HG03565 (cell line): ENCODE measurements around the gene EMILIN3.
"Not testable (repeated sequence)": the region's sequence is repeated elsewhere in the genome, so short reads cannot be mapped to it uniquely, and the experiment has no call there.

Source experiments
- ATAC-seq: cut with Tn5 transposase; IDR thresholded peaks from one replicate; pipeline ENCODE4 v1.9.1; 2021; ENCODE audit warnings: mild to moderate bottlenecking, moderate library complexity; ENCODE audit not compliant: unreplicated experiment

The EMILIN3 gene

DNA sequence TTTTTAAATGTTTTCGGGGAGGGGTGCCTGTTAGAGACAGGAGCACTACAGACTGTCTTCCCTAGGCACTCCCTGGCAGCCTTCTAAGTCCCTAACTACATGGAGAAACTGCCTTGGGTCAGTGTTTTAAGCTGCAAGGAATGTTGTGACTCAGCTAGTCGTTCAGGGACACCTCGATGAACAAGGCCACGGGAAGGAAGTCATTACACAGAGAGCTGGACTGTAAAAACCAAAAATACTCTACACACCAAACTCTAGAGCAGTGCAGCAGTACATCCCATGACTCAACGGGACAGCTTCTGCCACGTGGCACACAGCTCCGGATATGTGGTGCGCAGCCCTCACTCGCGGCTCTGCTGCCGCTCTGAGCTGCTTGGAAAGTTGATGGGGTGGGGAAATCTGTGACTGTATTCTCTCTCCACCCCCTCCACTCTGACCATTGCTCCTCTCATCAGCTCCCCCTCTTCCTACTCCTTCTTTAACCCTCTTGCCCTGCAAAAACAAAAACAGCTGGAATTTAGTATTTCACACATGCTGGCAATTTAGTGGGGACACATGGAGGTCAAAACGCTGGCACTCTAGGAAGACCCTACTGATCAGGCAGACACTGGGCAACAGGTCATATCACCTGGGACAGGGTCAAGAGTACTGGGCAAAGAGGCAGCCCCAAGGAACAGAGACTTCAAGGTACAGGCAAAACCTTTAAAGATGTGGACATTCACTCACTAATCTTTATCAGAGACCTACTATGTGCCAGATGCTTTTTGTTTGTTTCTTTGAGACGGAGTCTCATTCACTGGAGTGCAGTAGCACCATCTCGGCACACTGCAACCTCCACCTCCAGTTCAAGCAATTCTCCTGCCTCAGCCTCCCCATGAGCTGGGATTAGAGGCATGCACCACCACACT, 36.9 kb downstream of the EMILIN3 start:
- ATAC-seq: peak; percentile 85

- no peak for ATAC-seq
These were observed 39.4 kb downstream of the EMILIN3 start for GRCh38 chr20:41327178-41327577.

DNA sequence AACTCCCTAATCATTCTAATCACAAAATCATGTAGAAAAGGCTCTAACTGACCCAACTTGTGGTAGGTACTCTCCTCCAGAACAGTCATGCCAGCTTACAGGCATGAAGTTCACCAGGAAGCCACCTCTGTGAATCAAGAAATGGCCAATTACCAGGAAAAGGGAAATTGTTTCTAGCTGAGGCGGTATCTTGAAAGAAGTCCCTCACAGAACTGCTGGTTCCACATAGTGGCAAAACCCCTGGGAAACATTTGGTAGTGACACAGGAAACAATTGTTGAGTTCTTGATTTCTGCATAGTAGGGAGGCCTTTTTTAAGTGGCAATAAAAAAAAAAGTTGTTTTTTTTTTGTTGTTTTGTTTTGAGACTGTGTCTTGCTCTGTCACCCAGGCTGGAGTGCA, 45.6 kb downstream of the EMILIN3 start:
- no peak for ATAC-seq

DNA sequence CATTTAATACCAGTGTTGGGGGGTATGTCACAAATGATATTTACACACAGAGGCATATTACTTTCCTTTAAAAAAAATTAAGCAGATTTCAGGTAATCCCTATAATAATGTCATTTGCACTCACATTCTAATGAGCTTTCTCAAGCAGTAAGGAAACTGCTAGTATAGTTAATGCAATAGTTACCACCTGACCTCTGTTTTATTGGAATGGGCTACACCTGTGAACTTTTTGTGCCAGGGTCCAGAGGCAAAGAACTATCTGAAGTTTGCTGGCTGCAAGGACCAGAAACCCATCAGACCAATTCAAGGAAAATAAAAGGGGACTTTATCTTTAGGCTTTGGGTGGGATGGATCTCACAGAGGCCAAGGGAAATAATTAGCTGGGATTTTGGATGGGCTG, 46.2 kb downstream of the EMILIN3 start:
- no peak for ATAC-seq

DNA sequence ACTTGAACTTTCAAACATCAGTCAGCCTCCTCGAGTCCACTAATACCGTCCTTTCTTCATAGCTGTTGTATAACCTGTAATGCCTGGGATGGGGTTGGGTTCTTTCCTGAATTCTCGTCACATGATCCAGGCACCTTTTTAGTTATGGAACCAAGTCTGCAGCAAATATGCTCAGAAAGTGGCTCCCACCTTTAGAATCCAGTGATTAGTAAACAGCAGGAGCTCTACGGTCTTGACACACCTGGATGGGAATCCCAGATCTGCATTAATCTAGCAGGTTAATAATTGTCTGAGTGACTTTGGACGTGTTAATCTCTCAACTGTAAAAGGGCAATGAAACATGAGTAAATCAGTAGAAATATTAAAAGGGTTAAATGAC, 48.4 kb downstream of the EMILIN3 start:
- no peak for ATAC-seq

GRCh38 chr20:41317546-41318270, 48.9 kb downstream of the EMILIN3 start, which contains the start of gene ZHX3:
ZHX3 (minus strand) TSS chr20:41317731; CDS start chr20:41204916, 112,815 bp downstream.
- ATAC-seq: peak; percentile 93

DNA sequence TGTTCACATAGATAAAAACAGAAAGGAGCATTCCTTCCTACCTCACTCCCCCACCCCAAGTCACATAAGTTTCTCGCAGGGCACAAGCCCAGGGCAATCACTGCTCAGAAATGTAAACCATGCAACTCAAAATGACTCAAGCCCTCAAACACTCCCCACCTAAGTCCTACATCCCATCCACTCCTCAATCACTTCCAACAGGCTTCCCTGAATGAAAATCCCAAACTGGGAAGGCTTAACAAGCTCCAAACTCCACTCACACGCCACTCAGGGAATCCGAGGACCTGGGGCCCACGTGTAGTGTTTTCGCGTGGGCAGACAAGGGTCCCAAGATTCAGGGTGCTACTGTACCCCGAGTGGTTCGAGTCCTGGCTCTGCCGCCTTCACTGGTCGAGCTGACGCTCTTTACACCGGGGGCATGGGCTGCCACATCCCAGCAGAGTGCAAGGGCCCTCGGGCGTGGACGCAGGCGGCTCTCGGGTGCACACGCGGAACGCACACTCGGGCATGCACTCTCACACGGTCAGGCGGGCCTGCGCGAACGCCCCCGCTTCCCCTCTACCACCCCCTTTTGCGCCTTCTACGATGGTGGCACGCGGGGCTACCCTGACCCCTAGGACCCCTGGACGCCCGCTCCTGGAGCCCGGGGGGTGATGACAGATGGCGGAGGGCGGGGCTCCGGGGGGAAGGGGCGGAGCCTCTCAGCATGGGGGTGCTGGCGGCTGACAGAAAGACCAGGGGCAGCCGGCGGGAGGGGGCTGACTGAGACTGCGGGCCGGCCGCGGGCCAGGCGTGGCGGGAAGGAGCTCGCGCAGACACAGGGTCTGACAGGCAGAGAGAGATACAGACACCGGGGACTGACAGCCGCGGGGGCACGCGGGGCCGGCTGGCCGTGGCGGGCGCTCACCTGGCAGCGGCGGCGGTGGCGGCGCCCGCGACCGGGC, 49.7 kb downstream of the EMILIN3 start:
- peak; percentile 23 for ATAC-seq

DNA sequence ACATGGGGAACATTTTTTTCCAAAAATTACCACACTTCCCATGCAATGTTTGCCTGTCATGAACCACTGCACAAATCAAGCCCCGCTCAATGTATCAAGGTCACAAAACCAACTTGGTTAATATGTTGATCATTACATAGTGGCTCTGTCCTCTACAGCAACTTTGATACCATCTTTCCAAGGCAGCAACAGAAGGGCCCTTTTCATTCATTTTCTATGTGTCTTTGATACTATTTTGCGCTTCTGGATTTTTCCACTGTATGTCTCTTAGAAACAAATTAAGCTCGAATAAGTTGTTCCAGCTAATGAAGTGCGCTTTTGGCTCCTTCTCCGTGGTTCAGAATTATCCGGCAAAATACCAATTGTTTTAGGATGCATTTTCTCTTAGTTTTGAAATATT, 50.6 kb downstream of the EMILIN3 start:
- no peak for ATAC-seq

DNA sequence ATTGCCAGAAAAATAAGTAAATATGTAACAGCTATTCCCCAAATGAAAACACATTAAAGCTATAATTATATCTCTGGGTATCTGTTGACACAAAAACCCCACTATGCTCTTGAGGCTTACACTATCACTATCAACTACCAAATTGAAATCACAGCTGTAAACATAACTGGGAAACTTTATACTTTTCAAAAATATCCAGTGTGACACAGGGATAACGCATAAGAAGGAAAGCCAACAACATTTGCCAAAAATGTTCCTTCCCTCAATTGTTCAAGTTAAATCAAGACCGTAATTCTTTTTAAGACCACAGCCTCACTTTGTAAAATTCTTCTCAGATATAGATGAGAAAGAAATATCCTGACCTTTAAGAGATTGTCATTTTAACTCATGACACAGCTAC, 52.2 kb downstream of the EMILIN3 start:
- ATAC-seq: no peak

- ATAC-seq: not testable (repeated sequence)
These were observed 54.6 kb downstream of the EMILIN3 start for GRCh38 chr20:41312009-41312408.
